Lung (tissue), 12 donors: Measurements from ENCODE around the gene LGALS13. TPM values are rescaled to one million over a fixed set of nuclear protein-coding genes. Genes with fewer than 3 reads are reported as not detected.

Experiments
- ATAC-seq: fragments of 200-7000 bp; cut with Tn5 transposase; one replicate; pipeline ENCODE4 v1.9.1; 2020; ENCODE audit warnings: moderate number of reproducible peaks; ENCODE audit not compliant: insufficient read depth, low FRiP score
- DNase-seq, 3 donors: peaks; one replicate each; pipeline ENCODE4 v3.0.0-alpha.2; 2013 to 2017
- H3K27ac ChIP-seq, 2 donors: one replicate each; pipeline ENCODE4 v1.5.1; 2013; ENCODE audit warnings: mild to moderate bottlenecking in 2 of 2, moderate library complexity in 2 of 2, control low read depth in 1 of 2, inconsistent platforms in 1 of 2, low read depth in 1 of 2, low read length in 1 of 2
- H3K27me3 ChIP-seq, 3 donors: one replicate each; pipeline ENCODE4 v1.5.1; 2013; ENCODE audit warnings: low read length in 2 of 3; ENCODE audit not compliant: control insufficient read depth in 3 of 3, insufficient read depth in 3 of 3
- H3K36me3 ChIP-seq, 4 donors: one replicate each; pipeline ENCODE4 v1.5.1; 2013; ENCODE audit warnings: low read length in 4 of 4, mild to moderate bottlenecking in 1 of 4, moderate library complexity in 1 of 4; ENCODE audit not compliant: control insufficient read depth in 4 of 4, insufficient read depth in 4 of 4
- H3K4me1 ChIP-seq, 5 donors: one replicate each; pipeline ENCODE4 v1.5.1; 2013; ENCODE audit warnings: low read length in 5 of 5, mild to moderate bottlenecking in 2 of 5, moderate library complexity in 1 of 5; ENCODE audit not compliant: control insufficient read depth in 5 of 5, insufficient read depth in 5 of 5
- H3K4me3 ChIP-seq: one replicate; pipeline ENCODE4 v1.5.1; 2013; ENCODE audit warnings: mild to moderate bottlenecking, control low read depth, moderate library complexity
- H3K9ac ChIP-seq, 2 donors: one replicate each; pipeline ENCODE4 v1.5.1; 2013; ENCODE audit warnings: low read length in 2 of 2, control low read depth in 1 of 2; ENCODE audit not compliant: insufficient read depth in 1 of 2
- H3K9me3 ChIP-seq, 4 donors: one replicate each; pipeline ENCODE4 v1.5.1; 2013; ENCODE audit warnings: low read length in 3 of 4, mild to moderate bottlenecking in 1 of 4, moderate library complexity in 1 of 4; ENCODE audit not compliant: control insufficient read depth in 4 of 4, insufficient read depth in 3 of 4
- CTCF ChIP-seq: IDR thresholded peaks from 2 replicates; pipeline ENCODE4 v1.5.1; 2012; ENCODE audit warnings: mild to moderate bottlenecking; ENCODE audit errors: control extremely low read depth, extremely low read depth
- WGBS, 2 donors: extraction: QIAGEN DNeasy Blood & Tissue Kit; methylation state at CpG; one replicate each; pipeline ENCODE4 v1.1.7; 2013; 5-methylcytosine and 5-hydroxymethylcytosine counted together
- polyA plus RNA-seq, 2 donors: library from polyadenylated mRNA; stranded (reverse); fragments of 200-250 nt; gene quantifications; one replicate each; pipeline ENCODE4 v1.2.1, GENCODE V29; 2013
- total RNA-seq, 2 donors: library from RNA; depleted of rRNA in 1 of 2; stranded (reverse); fragments of >200 nt in 1 of 2; gene quantifications; one replicate each; pipeline ENCODE4 v1.2.1, GENCODE V29; 2014 to 2021
- donor health status: control.
- donor health status: control.
- donor health status: Bipolar disorder and iron deficiency.
- donor health status: healthy.
- donor health status: DM: yes; HTN: yes; CAD: no.

The LGALS13 gene
- total and polyA plus RNA-seq, 4 donors = not detected

GRCh38 chr19:39599116-39599515 is 3.2 kb upstream of the LGALS13 start:
- DNase-seq (peak; percentile 11 to 55 (median 39)), ATAC-seq (no peak)
- no peak overlapping the region for H3K9ac ChIP-seq
- no peak for TF ChIP-seq CTCF
- no peak overlapping the region for H3K4me3 ChIP-seq
- no peaks in the 10 kb centered on the region for H3K36me3 ChIP-seq
- 17 to 28% methylated on average over 4 of the region's 4 CpGs for WGBS, 2 donors
- no peak overlapping the region for H3K27ac ChIP-seq
- peaks cover 0 to 7% (median 5%) of the 10 kb centered on the region in 3 donors for H3K27me3 ChIP-seq
- H3K9me3 ChIP-seq = peaks cover 0 to 3% (median 0%) of the 10 kb centered on the region in 4 donors
- no peaks in the 10 kb centered on the region for H3K4me1 ChIP-seq

DNA sequence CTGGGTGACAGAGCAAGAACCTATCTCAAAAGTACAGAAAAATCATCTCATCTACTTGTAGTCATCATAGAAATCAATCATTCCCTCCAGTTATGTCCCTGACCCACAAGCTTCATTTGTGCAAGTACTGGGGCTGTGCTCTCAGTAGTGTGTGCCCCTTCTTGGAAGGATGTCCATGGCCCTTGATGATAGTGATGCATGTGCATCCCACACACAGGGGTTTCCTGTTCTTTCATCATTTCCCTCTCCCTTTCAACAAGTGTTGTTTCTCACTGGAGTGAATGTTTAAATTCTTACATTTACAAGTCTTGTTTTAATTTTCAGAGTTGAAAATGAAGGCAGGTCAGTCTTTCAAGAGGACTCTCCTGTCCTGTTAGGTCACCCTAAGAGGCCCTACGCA is 1.5 kb downstream of the LGALS13 start:
- H3K9ac ChIP-seq = no peak overlapping the region
- WGBS, 2 donors = 77% methylated on average over 1 of the region's 1 CpG
- H3K4me1 ChIP-seq = no peaks in the 10 kb centered on the region
- DNase-seq = no peak
- H3K27ac ChIP-seq = no peak overlapping the region
- no peak overlapping the region for H3K4me3 ChIP-seq
- H3K27me3 ChIP-seq = peaks cover 0 to 2% (median 0%) of the 10 kb centered on the region in 3 donors
- TF ChIP-seq CTCF = no peak
- no peak for ATAC-seq
- peaks cover 0 to 5% (median 2%) of the 10 kb centered on the region in 4 donors for H3K9me3 ChIP-seq
- no peaks in the 10 kb centered on the region for H3K36me3 ChIP-seq

DNA sequence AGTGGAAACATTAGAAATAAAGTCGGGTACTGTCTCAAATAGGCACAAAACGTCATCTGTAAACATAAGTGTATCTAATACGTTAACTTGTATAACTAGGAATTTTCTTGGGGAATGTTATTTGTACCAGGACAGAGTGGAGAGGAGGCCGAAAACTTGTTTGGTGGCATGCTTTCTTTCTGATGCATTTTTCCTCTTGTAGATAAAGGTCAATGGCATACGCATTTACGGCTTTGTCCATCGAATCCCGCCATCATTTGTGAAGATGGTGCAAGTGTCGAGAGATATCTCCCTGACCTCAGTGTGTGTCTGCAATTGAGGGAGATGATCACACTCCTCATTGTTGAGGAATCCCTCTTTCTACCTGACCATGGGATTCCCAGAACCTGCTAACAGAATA is 4.7 kb downstream of the LGALS13 start:
- Histone ChIP-seq H3K36me3 (no peaks in the 10 kb centered on the region), H3K27me3 (peaks cover 0 to 2% (median 0%) of the 10 kb centered on the region in 3 donors), H3K4me1 (no peaks in the 10 kb centered on the region), H3K9ac (no peak overlapping the region), H3K9me3 (peaks cover 0 to 5% (median 1%) of the 10 kb centered on the region in 4 donors), H3K27ac (no peak overlapping the region), H3K4me3 (no peak overlapping the region)
- ATAC-seq (no peak), DNase-seq (no peak)
- 86 to 91% methylated on average over 9 of the region's 9 CpGs for WGBS, 2 donors
- TF ChIP-seq CTCF = no peak

DNA sequence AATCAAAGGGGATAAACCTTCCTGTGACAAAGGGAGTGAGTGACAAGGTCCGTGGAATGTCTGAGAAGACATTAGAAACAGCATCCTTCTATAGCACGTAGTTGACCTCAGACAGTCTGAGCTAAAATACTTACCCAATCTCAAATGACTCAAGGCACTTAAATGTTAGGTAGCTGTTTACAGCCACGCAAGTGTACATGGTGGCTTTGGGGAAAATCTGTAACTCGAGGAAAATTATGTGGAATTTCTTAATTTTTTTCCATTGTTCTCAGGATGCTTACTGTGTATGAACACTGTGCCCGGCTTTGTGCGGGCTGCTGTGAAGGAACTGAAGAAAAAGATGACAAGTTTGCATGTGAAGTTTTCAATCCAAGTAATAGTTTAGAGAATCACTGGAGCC is 5.2 kb downstream of the LGALS13 start:
- peaks cover 0 to 5% (median 2%) of the 10 kb centered on the region in 4 donors for H3K9me3 ChIP-seq
- 62 to 71% methylated on average over 6 of the region's 6 CpGs for WGBS, 2 donors
- H3K27me3 ChIP-seq = peaks cover 0 to 2% (median 0%) of the 10 kb centered on the region in 3 donors
- ATAC-seq (no peak), DNase-seq (no peak)
- no peak overlapping the region for H3K4me3 ChIP-seq
- TF ChIP-seq CTCF = no peak
- H3K9ac ChIP-seq = no peak overlapping the region
- H3K4me1 ChIP-seq = no peaks in the 10 kb centered on the region
- H3K36me3 ChIP-seq = no peaks in the 10 kb centered on the region
- H3K27ac ChIP-seq = no peak overlapping the region
